Measurements from ENCODE around the gene KHNYN.
A peak's percentile ranks its signal among the peaks of the same experiment; 100 is the strongest.
"Not testable (repeated sequence)": the region's sequence is repeated elsewhere in the genome, so short reads cannot be mapped to it uniquely, and the experiment has no call there.

The KHNYN gene

DNA sequence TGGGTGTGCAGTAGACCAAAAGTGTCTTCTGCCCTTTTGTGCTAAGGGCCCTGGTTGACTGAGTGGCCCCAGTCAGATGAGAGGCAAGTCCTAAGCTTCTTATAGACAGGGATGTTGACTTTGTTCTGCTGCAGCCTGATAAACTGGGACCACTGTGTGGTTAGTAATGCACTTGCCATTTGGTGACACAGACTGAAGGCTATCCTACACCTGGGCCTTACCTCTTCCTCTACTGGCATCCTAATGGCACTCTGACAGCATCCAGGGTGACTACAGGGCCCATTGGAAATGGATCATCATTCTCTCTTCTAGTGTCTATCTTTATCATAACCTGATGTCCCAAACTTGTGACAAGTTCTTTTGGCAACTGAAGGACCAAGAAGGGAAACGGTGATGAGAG, 9.5 kb downstream of the KHNYN start:
- DNase-seq, result no peak

DNA sequence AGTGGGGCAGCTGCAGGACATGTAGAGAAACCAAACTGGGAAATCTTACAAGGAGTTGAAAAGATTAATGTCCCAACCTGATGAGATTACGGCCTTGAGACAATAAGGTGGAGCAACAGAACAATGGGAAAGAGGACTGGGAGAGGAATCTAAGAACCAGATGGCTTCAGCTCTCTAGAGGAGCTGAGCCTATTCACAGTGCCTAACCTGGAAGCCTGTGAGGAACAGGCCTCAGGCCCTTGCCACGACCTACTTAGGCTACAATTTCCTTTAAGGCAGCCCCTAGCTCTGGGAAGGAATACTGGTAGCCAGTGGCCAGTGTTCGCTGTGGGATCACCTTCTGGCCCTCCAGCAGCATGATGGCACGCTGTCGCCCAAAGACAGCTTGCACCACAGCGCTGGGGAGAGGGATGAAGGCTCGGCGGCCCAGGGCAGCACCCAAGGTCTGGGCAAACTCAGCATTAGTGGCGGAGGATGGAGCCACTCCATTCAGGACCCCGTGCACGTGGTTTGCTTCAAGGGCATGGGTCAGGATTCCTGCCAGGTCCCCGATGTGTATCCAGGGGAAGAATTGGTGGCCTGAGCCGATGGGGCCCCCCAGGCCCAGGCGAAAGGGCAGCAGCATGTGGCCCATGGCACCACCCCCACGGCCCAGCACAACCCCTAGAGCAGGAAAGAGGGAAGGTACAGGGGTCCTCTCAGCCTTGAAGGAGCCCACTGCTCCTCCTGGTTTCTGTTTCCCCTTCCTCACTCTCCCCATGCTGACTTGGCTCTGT, 10.3 kb downstream of the KHNYN start:
- DNase-seq, result no peak

DNA sequence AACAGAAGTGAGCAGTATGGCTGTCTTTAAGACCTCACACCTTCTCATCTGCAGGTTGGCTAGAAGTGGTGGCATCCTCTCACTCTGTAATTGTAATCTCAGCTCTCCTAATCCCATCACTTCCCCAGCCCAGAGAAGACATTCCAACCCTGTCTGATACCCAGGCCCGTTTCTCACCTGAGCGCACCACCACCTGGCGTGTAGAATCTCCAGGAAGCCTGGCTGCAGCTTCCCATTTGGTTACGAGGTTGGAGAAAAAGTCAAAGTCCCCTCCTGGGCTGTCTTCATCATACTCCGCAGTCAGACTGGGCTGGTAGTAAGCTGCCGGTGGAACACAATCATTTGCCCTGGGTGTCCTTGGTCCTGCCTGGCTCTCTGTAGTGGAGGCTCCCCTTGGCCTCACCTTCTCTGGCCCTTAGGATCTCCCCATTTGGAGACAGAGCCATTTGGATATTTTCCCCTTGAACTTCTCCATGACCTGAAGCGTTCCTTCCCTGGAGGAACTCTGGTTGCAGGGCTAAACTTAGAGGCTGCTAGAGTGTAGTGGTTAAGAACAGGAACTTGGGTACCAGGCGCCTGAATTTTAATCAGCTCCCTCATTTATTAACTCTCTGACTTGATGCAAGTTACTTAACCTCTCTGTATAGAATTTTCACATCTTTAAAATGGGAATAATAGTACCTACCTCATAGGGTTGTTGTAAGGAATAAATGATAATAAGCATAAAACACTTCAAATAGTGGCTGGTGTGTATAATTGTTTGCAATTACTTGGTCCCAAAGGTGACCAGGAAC, 11.0 kb downstream of the KHNYN start:
- DNase-seq, result no peak

DNA sequence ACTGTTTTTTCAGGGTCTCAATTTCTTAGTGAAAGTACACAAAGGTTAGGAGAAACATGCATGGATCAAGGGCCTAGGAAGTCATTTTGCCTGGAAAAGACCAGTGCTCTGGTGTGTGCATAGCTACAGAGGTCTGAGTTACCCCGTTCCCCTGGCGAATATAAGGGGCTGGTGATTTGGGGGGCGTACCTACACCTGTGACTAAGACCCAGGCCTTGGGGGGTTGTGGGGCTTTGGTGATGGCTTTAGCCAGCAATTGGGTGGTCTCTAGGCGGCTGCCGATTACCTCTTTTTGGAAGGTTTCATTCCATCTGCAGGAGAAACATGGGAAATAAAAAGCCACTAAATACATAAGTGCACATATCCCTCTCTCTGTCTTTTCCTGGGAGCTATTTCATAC, 11.7 kb downstream of the KHNYN start:
- DNase-seq, result no peak

DNA sequence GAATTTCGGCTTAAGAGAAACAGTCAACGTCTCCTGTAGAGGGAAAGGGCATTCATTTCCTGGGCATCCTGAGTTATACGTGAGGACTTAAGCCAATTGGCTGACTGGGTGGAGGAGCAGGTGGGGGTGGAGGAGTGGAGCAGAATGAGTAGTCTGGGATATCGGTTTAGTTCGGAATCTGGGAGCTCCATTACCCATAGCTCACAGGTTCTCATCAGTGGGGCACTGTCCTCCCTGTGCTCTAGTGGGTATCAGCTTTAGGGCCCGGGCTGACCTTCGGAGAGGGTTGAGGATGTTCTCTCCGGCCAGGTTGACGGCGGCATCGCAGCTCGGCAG, 12.1 kb downstream of the KHNYN start:
- peak; percentile 13 for DNase-seq

DNA sequence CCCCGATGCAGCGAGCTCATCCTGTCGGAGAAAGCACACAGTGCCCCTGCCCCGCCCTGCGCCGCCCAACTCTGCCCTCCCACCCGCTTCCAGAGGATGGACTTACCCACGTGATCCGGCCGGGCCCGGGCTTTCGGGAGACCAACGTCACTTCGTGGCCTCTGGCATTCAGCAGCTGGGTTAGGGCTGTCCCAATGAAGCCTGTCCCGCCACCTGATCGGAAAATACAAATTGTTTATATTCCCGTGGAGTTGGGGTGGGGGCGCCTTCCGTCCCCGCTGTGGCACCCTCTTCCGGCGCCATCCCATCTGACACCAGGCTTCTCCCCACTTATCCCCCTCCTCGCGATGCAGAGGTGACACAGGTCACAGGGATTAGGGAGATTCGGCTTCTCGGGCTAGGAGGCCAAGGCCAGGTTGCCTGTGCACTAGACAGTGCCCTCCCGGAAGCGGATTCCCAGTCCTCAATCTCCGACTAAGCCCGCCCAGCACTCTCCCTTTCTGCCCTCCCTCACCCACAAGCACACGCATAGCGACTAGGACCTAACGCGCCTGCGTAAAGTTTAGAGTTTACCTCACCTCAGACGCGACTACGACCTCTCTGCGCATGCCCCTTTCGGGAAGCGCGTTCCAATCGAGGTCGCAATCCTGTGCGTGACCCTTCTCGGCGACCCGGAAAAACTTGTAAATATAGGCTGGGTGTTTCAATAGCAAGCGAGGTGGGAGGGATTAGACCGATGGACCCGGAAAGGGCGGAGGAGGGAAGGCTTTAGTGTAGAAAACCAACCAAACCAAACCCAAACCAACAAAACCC, 12.7 kb downstream of the KHNYN start, which contains the start of gene SDR39U1:
TSS of gene SDR39U1 (minus strand) at position 537 of the 813 bp plus-strand sequence. CDS start at position 530, 7 bp downstream.
- peak; percentile 97 for DNase-seq

DNA sequence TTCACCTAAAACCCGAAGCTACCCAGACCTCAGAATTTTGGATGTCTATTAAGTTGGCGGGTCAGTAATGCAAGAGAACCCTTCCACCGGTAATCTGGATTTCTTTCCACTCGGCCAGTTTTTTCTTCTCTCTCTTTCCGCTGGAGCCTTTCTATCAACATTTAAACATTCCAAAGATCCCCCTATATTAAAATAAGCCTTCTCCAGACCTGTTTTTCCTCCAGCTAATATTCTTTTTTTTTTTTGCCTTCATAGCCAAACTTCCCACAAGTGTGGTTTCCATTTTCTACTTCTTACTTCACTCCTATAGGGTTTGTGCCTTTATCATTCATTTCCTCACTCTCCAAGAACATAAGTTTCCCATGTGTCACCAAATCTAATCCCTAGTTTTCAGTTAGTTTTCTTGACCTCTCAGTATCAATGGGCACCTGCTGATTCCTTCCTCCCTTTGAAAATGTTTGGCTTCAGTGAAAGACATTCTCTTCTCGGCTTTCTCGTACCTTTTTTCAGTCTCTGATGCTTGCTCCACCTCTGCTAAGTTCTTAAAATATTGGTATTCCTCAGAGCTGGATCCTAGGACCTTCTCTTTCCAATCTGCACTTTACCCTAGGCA, 13.4 kb downstream of the KHNYN start:
- DNase-seq, result no peak

DNA sequence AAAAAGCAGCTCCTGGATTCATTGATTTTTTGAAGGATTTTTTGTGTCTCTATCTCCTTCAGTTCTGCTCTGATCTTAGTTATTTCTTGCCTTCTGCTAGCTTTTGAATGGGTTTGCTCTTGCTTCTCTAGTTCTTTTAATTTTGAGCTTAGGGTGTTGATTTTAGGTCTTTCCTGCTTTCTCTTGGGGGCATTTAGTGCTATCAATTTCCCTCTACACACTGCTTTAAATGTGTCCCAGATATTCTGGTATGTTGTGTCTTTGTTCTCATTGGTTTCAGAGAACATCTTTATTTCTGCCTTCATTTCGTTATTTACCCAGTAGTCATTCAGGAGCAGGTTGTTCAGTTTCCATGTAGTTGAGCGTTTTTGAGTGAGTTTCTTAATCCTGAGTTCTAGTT, 21.1 kb downstream of the KHNYN start:
- DNase-seq, result not testable (repeated sequence)

DNA sequence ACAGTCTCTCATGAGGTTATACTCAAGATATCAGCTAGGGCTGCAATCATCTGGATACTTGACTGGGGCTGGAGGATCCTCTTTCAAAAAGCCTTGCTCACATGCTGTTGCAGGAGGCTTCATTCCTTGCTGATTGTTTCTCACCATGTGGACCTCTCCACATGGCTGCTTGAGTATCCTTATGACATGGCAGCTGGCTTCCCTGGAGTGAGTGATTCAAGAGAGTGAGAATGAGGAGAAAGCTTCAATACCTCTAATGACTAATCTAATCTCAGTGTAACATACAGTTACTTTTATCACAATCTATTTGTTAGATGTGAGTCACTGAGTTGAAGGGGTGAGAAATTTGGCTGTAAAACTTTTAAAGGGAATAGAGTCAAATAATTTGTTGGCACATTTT, 27.2 kb downstream of the KHNYN start:
- no peak for DNase-seq

DNA sequence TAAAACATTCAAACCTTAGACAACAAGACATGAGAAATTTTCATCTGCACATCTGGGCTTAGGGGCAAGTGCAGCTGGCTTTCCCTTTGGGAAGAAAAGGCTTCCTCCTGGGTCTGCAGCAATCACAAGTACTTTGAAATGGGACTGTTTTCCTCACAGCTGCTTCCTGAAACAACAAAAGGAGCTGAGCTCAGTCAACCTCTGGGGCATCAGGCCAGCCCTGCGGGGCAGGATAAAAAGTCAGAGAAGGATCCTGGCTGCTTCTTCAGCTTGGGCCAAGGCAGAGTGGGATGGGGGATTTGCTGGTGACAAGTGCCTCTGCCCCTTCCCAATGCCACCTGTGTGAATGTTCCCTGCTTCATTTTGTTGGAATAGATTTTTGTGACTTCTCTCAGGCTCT, 29.0 kb downstream of the KHNYN start:
- DNase-seq, result no peak

DNA sequence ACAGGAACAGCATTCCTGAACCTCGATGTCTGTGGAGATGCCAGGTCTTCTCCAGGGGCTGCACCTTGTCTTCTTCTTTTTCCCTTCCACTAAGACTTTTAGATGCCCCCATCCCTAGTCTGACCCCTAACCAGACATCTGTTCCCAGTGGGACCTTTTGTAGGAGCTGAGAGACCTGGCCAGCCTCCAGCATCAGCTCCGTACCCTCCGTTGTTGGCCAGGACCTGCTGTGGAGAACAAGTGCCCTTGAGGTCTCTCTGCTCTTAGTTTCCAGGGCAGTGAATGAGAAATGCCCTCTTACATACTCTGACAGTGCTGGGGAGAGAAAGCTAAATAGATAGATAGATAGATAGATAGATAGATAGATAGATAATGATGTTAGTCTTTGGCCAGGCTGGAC, 29.6 kb downstream of the KHNYN start:
- no peak for DNase-seq

DNA sequence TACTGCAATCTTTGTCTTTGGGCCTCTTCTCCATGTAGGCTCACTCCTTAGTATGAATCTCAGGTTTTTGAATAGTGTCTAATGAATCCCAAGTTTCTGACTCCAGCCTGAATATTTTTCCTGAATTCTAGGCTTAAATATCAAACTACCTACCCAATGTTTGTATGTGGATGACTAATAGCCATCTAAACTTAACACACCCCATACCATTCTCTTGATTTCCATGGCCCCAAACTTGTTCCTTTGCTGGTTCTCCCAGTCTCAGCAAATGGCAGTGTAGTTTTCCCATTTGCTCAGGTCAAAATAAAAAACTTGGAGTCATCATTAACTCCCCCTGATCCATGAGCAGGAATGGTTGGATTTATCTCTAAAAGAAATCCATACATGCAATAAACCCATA, 31.6 kb downstream of the KHNYN start:
- DNase-seq, result no peak

DNA sequence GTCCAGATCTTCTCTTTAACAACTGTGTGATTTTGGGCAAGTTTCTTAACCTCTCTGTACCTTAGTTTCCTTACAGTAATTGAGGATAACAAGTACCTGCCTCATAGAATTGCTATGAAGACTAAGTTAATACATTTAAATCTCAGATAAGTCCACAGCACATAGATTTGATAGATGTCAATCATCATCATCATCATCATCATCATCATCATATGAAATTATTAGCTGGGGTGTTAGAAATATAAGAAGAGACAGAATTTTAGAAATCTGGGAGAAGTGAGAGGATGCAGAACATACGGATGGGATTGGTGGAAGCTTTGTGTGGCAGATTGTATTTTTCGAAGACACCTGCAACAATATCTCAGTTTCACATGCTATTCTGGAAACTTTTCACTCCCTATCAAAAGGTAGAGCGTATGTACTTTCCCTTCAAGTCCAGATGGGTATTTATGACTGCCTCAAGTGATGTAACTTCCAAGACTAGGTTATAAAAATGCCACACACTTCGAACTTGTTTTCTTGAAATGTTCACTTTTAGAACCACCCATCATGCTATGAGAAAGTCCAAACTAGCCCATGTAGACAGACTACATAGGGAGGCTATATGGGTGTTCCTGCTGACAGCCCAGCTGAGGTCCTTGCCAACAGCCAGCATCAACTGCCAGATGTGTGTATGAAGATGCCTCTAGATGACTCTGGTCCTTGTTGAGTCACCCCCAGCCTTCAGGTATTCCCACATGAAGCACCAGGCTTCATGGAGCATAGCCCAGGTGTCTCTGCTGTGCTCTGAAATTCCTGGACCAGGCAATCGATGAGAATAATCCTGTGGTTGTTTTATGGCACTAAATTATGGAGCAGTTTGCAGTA, 33.5 kb downstream of the KHNYN start:
- DNase-seq, result no peak

DNA sequence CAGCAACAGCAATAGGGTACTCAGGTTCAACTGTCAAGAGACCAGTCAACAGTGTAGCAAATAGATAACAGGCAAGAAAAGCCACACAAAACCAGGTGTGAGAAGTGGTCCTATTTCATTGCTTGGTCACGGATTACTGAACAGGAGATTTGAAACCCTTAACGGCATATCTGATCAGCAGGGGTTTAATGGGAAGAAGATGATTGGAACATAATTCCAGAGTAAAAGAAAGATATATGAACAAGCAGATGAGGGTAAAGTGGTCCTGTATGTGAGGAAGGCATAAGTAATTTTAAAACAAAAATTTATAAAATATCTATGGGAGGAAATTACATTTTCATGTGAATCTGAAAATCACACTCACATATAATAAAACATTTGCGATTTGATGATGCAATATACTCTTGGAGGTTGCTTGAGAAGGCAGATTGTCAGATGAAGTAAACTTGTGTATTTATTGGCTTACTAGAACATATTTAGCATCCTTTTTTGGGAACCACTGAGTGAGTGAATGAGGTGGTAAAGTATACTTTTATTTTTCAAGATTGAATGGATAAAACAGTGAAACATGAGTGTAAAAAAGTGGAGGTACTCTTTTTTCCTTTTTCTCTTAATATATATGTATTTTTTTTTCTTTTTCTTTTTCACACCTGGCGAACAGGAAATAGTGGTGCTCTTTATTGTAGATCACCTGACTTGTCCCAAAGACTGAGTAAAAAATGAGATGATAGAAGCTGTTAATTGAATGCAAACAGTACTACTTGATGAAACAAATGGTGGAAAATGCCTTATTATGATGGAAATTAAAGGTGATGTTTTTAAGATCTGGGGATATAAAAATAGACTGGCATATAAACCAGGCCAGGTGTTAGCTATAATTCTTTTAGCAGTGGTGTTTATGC, 34.4 kb downstream of the KHNYN start:
- DNase-seq, result no peak

DNA sequence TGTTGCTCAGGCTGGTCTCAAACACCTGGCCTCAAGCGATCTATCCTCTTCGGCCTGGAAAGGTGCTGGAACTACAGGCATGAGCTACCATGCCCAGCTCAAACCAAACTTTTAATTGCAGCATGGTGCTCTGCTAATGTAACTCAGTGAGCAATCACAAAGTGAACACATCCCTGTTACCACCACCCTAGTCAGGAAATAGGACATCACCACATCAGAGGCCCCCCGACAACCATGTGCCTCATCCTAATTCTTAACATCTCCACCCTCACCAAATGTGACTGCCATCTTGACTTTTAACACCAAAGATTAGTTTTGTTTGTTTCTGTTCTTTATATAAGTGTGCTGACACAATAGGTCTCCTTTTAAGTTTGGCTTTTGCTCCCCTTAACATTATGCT, 35.6 kb downstream of the KHNYN start:
- no peak for DNase-seq

DNA sequence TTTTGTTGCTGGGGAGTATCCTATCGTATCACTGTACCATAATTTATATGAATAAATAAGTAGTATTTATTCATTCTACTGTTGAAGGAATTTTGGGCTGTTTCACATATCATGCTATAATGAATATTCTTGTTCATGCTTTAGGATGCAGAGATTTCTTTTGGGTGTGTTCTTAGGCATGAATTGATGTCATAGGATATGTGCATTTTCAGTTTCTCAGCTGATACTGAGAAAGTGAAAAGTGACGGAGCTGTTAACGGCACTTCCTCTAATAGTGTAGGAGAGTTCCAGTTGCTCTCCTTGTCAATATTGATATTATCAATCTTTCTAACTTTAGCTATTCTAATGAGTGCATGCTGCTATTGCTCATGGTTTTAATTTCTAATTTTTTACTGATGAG, 36.1 kb downstream of the KHNYN start:
- no peak for DNase-seq

DNA sequence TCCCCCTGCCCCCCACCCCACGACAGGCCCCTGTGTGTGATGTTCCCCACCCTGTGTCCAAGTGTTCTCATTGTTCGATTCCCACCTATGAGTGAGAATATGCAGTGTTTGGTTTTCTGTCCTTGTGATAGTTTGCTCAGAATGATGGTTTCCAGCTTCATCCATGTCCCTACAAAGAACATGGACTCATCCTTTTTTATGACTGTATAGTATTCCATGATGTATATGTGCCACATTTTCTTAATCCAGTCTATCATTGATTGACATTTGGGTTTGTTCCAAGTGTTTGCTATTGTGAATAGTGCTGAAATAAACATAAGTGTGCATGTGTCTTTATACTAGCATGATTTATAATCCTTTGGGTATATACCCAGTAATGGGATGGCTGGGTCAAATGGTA, 40.7 kb downstream of the KHNYN start:
- not testable (repeated sequence) for DNase-seq

DNA sequence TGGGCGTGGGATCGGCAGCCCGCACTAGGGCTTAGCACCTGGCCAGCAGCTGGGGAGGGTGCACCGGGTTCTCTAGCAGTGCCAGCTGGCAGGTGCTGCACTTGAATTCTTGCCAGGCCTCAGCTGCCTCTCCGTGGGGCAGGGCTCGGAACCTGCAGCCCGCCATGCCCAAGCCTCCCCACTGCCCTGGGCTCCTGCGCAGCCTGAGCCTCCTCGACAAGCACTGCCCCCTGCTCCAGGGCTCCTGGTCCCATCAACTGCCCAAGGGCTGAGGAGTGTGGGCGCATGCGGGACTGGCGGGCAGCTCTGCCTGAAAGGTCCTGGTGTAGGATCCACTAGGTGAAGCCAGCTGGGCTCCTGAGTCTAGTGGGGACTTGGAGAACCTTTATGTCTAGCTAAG, 43.5 kb downstream of the KHNYN start:
- DNase-seq, result no peak

DNA sequence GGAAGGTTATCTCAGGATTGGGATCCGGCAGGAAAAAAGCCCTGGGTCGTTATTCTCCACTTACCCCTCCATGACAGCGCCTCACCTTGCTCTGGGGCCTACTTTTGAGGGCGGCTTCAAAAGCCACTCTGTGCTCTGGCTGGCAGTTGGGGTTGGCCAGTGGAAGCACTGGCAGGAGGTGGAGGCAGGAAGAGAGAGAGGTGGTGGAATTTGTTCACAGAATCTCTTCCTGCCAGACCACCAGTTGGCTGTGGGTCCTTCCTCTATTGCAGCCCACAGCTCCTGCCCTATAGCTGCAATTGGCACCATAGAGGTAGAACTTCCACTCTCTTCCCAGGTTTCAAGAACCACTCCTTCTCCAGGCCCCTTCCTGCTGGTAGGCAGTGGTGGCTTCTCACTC, 45.5 kb downstream of the KHNYN start:
- DNase-seq, result no peak

DNA sequence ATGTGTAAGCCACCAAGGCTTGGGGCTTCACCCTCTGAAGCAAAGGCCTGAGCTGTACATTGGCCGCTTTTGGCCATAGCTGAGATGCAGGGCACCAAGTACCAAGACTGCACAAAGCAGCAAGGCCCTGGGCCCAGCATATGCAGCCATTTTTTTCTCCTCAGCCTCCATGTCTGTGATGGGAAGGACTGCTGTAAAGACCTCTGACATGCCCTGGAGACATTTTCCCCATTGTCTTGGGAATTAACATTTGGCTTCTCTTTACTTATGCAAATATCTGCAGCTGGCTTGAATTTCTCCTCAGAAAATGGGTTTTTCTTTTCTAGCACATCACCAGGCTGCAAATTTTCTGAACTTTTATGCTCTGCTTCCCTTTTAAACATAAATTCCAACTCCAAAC, 50.2 kb downstream of the KHNYN start:
- not testable (repeated sequence) for DNase-seq
